GM19324 (cell line): ENCODE measurements around the gene SNAPC4.

Experiments used
- ATAC-seq: cut with Tn5 transposase; IDR thresholded peaks from one replicate; pipeline ENCODE4 v1.9.1; 2021; ENCODE audit warnings: mild to moderate bottlenecking, moderate library complexity; ENCODE audit not compliant: unreplicated experiment, low FRiP score

The SNAPC4 gene

GRCh38 chr9:136393531-136393930 is 6.4 kb downstream of the SNAPC4 start:
- no peak for ATAC-seq

GRCh38 chr9:136392538-136393449 is 7.2 kb downstream of the SNAPC4 start:
- no peak for ATAC-seq

GRCh38 chr9:136391737-136392537 is 8.0 kb downstream of the SNAPC4 start:
- no peak for ATAC-seq

GRCh38 chr9:136389396-136389795 is 10.6 kb downstream of the SNAPC4 start:
- no peak for ATAC-seq

- no peak for ATAC-seq
Observed at GRCh38 chr9:136387217-136387616, 12.8 kb downstream of the SNAPC4 start.

GRCh38 chr9:136386018-136386417 is 14.0 kb downstream of the SNAPC4 start:
- ATAC-seq, result no peak

GRCh38 chr9:136385015-136385414 is 15.0 kb downstream of the SNAPC4 start:
- no peak for ATAC-seq

- ATAC-seq, result no peak
Observed at GRCh38 chr9:136383436-136383835, 16.5 kb downstream of the SNAPC4 start.

GRCh38 chr9:136381966-136382513 is 17.9 kb downstream of the SNAPC4 start:
- ATAC-seq, result no peak

- no peak for ATAC-seq
Observed at GRCh38 chr9:136381311-136381710, 18.7 kb downstream of the SNAPC4 start.

GRCh38 chr9:136380381-136380780 is 19.6 kb downstream of the SNAPC4 start:
- no peak for ATAC-seq

- no peak for ATAC-seq
Observed at GRCh38 chr9:136379891-136380290, 20.1 kb downstream of the SNAPC4 start.

- no peak for ATAC-seq
Observed at GRCh38 chr9:136379401-136379800, 20.6 kb downstream of the SNAPC4 start.

- no peak for ATAC-seq
Observed at GRCh38 chr9:136379003-136379287, 21.0 kb downstream of the SNAPC4 start.

GRCh38 chr9:136378170-136379002 is 21.6 kb downstream of the SNAPC4 start:
- ATAC-seq, result no peak

GRCh38 chr9:136377341-136378169 is 22.4 kb downstream of the SNAPC4 start:
- no peak for ATAC-seq

- no peak for ATAC-seq
Observed at GRCh38 chr9:136376457-136376856, 23.5 kb downstream of the SNAPC4 start.

GRCh38 chr9:136375096-136375495 is 24.9 kb downstream of the SNAPC4 start:
- ATAC-seq, result no peak

GRCh38 chr9:136374183-136374575 is 25.8 kb downstream of the SNAPC4 start:
- no peak for ATAC-seq
